Vagina (tissue), 2 donors: ENCODE measurements around the gene CARD14.

ENCODE experiments used
- CTCF ChIP-seq, 3 experiments: fragments of 450-650 bp in 2 of 3; fragments of 200-600 bp in 1 of 3; sonication (generic) in 1 of 3; IDR thresholded peaks; one replicate each; pipeline ENCODE4 v1.5.1; 2017 to 2019; ENCODE audit warnings: antibody characterized with exemption in 3 of 3, mild to moderate bottlenecking in 2 of 3, moderate library complexity in 2 of 3
- POLR2A ChIP-seq, 2 donors: fragments of 450-650 bp; IDR thresholded peaks; one replicate each; pipeline ENCODE4 v1.6.1; 2017; ENCODE audit warnings: antibody characterized with exemption in 2 of 2, mild to moderate bottlenecking in 2 of 2, moderate library complexity in 2 of 2

- TF ChIP-seq CTCF (IDR thresholded peaks at IDR 0.05) (no peak), POLR2A (IDR thresholded peaks at IDR 0.05) (no peak)
These were observed 74.0 kb downstream of the CARD14 start for GRCh38 chr17:80243526-80244433.
